Measurements from ENCODE around the gene CFI.
A peak's percentile ranks its signal among the peaks of the same experiment; 100 is the strongest.

The CFI gene

DNA sequence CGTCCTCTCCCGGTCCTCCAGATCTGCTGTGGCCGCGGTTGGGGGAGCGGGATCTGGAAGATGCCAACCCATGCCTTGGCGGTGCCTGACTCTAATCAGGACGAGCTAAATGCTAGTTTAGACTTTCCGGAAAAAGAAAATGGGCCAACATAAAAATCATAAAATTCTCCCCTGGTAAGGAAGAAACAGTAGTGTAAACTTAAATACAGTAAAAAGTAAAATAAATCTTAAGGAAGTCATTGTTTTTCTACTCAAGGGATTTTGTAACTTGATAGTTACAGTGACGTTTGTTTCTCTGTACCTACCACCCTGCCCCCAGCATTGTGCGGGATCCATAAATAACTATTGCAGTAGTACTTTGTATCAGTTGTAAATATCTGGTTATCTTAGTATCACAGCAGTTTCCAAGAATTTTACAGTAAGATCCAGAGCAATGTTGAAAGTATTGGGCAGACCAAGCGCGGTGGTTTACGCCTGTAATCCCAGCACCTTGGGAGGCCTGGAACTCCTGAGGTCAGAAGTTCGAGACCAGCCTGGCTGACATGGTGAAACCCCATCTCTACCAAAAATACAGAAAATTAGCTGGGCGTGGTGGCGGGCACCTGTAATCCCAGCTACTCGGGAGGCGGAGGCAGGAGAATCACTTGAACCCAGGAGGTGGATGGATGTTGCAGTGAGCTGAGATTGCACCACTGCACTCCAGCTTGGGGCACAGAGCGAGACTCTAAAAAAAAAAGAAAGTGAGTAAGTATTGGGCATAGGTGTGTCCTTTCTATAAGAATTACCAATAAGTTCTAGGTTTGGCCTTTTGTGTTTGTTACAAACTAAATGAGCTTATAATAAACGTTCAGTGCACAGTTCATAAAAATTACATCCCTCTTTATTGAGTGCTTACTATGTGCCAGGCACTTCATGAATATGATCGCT lies 70.9 kb downstream of the CFI start:
- no peak for DNase-seq (ENCODE audit: low spot score)

- DNase-seq (ENCODE audit: low spot score) = peak; percentile 61
Measured at GRCh38 chr4:109729718-109730618, 71.8 kb downstream of the CFI start, which contains the start of gene PLA2G12A. TSS of gene PLA2G12A (minus strand) at chr4:109730070. CDS start at chr4:109729809, 261 bp downstream.

GRCh38 chr4:109729117-109729717 lies 72.6 kb downstream of the CFI start:
- no peak for DNase-seq (ENCODE audit: low spot score)

DNA sequence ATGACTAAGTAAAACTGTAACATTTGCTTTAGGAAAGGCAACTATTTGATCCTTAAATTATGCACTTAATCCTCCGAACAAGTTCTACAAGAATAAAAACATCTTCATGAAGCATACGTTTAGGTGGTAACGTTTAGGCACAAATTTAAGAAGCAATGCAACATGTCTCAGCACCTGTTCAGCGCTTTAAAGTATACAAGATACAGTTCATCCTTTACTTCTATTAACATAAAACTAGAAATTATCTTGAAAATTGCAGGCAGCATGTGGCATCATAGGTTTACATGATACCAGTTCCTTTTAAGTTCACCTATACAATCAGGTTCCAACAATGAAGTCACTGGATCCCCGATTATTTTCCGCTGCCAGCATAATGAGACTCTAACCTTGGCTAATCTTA lies 73.4 kb downstream of the CFI start:
- no peak for DNase-seq (ENCODE audit: low spot score)

DNA sequence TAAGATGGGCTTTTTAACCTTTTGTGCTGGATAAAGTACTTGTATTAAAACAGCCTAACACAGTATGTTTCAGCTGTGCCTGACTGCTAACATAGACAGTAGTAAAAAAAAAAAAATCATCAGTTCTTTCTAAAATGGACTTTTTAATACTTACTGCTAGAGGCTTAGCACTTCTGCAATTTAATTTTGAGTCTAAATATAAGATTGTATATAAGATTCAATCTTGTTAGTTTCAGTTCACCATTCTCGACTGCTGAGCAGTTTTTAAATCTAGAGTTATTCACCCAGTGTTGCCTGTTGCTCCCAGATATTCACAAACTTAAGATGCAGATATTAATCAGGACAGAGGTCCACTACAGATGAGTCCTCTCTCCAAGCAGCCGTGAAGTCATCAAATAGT lies 78.7 kb downstream of the CFI start:
- no peak for DNase-seq (ENCODE audit: low spot score)

- DNase-seq (ENCODE audit: low spot score) = no peak
Measured at GRCh38 chr4:109722357-109722756, 79.4 kb downstream of the CFI start.

- no peak for DNase-seq (ENCODE audit: low spot score)
Measured at GRCh38 chr4:109721033-109721432, 80.8 kb downstream of the CFI start.

GRCh38 chr4:109719604-109720003 lies 82.2 kb downstream of the CFI start:
- no peak for DNase-seq (ENCODE audit: low spot score)

GRCh38 chr4:109718759-109719158 lies 83.0 kb downstream of the CFI start:
- no peak for DNase-seq (ENCODE audit: low spot score)

GRCh38 chr4:109713500-109713899 lies 88.3 kb downstream of the CFI start:
- DNase-seq (ENCODE audit: low spot score) = no peak

GRCh38 chr4:109708990-109709389 lies 92.8 kb downstream of the CFI start:
- DNase-seq (ENCODE audit: low spot score) = no peak

DNA sequence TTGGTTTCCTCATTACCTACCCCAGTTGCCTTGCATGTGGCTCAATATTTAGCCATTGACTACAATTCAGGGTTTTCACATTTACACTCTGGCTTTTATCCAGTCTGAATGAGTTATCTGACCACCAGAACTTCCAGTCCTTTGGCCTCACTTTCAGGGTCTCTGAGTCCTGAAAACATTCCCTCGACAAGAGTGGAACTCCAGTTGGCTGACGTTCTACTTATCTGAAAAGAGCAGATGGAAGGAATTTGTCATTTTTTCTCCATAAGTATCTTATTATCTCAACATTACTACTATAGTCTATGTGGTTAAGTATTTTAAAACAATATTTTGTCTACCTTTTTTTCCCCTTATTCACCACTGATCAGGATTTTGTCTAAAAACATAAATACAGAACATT lies 93.4 kb downstream of the CFI start:
- DNase-seq (ENCODE audit: low spot score) = no peak

DNA sequence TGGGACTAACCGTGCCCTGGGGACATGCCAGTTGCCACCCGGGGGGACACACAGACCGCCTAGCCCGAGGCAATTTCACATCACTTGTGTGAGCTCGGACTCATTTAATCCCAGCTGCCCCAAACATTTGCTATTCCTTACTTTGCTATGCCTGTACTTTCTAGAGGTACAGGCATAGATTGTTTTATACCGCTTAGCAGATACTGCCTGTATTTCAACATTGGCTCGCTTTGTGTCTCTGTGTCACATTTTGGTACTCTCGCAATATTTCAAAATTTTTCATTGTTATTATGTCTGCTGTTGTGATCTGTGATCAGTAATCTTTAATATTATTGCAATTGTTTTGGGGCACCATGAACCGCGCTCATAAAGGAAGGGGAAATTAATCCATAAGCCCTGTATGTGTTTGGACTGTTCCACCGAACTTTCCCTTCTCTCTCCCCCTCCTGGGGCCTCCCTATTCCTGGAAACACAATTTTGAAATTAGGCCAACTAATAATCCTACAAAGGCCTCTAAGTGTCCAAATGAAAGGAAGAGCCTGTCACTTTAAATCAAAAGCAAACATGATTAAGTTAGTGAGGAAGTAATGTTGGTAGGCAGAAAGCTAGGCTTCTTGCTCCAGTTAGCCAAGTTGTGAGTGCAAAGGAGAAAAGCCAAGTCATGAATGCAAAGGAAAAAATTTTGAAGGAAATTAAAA lies 98.0 kb downstream of the CFI start:
- no peak for DNase-seq (ENCODE audit: low spot score)

DNA sequence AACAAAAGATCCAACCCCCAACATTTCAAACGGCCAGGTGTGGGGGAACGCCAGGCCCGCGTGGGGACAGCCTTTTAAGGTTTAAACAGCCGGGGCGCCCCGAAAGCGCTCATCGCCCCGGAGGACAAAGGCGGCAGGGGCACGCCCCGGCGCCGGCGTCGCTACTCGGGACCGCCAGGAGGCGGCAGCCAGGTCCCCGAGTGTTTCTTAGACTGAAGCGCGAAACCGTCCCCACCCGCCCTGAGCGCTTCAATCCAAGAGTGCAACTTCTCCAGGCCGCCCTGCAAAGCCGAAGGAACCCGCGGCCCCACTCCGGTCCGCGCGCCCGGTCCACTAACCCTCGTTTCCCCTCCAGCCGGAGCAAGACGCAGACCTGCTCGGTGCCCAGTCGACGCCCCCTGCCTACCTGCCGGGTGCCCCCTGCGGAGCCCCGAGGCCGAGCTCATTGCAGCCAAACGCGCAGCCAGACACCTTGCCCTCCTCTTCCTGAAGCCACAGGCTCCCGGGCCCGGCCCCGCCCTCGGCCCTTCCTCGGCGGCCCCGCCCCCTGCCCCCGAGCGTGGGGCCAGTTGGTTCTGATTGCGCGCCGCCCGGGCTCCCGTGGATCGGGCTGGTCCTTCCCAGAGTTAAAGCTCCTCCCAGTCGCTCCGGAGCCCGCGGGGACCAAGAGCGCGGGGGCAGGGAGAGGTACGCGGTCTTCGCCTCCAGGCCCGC lies 98.7 kb downstream of the CFI start, which contains the start of gene CASP6:
CASP6 (minus strand) TSS at position 496 of the 714 bp plus-strand sequence; CDS start at position 446, 50 bp downstream.
- peak; percentile 48 for DNase-seq (ENCODE audit: low spot score)

DNA sequence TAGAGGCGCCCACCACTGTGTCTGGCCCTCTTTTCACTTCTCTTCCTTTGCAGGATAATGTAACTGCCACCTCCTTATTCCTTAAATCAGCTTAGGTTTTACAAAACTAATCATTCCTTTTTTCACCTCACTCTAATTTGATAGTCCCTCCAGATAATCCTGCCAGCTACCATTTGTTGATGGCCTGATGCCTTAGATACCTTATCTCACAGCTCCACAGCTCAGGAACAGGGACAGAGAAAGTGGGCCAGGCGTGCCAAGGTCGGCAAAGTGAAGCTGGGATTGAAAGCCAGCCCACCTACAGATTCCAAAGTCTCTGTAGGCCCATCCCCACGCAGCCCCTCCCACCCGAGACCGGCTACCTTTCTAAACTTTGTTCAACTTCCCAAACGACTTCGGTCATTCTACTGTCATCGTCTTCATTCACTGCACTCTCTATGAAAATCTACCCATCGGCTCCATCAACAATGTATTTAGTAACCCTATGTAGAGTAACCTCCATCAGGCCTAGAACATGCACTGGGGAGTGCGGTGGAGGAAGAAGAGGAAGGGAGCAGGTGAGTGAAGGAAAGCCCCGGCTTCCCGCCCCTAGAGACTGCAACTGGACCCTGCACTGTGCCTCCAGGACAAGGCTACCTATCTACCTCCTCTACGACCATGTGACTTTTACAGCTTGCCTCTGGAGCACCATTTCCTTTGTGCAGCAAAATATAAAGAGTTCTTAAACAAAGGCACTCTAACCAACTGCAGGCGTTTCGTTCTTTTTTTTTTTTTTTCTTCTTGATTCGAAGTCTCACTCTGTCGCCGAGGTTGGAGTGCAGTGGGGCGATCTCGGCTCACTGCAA lies 100.0 kb downstream of the CFI start:
- DNase-seq (ENCODE audit: low spot score) = peak; percentile 47

GRCh38 chr4:109699553-109700225 lies 102.1 kb downstream of the CFI start:
- no peak for DNase-seq (ENCODE audit: low spot score)

DNA sequence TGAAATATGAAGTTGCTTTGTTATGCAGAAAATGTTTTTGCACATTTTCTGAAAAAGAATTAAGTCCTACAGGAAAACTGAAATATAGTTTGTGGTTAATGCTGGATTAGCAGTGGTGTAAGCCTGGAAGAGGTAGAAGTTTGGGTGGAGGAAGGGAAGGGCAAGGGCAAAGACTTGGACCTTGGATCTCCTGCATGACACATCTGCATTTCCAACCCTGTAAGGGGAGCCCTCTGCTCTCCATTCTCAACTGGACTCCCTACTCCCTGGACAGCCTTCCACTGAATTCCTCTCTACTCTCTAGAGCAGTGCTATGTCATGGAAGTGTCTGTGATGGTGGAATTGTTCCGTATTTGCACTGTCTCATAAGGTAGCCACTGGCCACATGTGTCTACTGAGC lies 103.1 kb downstream of the CFI start:
- DNase-seq (ENCODE audit: low spot score) = no peak

- DNase-seq (ENCODE audit: low spot score) = no peak
Measured at GRCh38 chr4:109691411-109691920, 110.3 kb downstream of the CFI start.
